Bronchial epithelial cell (primary cell): ENCODE data around the gene RBBP8. TPM values are rescaled to one million over a fixed set of nuclear protein-coding genes. Genes with fewer than 3 reads are reported as not detected.

Experiments
- DNase-seq: peaks from one replicate; pipeline ENCODE4 v3.0.0-alpha.2; 2010; ENCODE audit warnings: low read depth
- FAIRE-seq: peaks from 2 replicates; lab custom pipeline; 2011; peaks lifted over from hg19 to GRCh38; lab: Jason Lieb, UNC
- H3K27me3 ChIP-seq: 2 replicates; pipeline ENCODE4 v1.5.1; 2011; ENCODE audit warnings: low read length; ENCODE audit not compliant: control insufficient read depth, insufficient read depth
- H3K36me3 ChIP-seq: 2 replicates; pipeline ENCODE4 v1.5.1; 2011; ENCODE audit warnings: low read length; ENCODE audit not compliant: control insufficient read depth, insufficient read depth
- H3K4me3 ChIP-seq: 2 replicates; pipeline ENCODE4 v1.5.1; 2011; ENCODE audit warnings: mild to moderate bottlenecking, low read depth, low read length, control low read depth
- total RNA-seq: library from RNA; depleted of rRNA; stranded (reverse); fragments of >200 nt; gene quantifications from 2 replicates; pipeline ENCODE4 v1.2.1, GENCODE V29; 2014
- TF ChIP-seq, protein P1 (sequence below): IDR thresholded peaks from 2 replicates; pipeline ENCODE4 v1.5.1; 2011; ENCODE audit warnings: mild to moderate bottlenecking, moderate library complexity, low read length, control low read depth, inconsistent platforms; ENCODE audit not compliant: insufficient read depth, severe bottlenecking

The RBBP8 gene
- total RNA-seq, 1 donor from 2014 or later, result 72.9 TPM

GRCh38 chr18:23043803-23044376 is 110.8 kb downstream of the RBBP8 start:
- no peak overlapping the region for H3K4me3 ChIP-seq

GRCh38 chr18:23049698-23050373 is 116.7 kb downstream of the RBBP8 start:
- FAIRE-seq, result no peak

More at GRCh38 chr18:23043803-23044376, 110.8 kb downstream of the RBBP8 start:
- DNase-seq (no peak), FAIRE-seq (no peak)
- TF ChIP-seq, protein P1, sequence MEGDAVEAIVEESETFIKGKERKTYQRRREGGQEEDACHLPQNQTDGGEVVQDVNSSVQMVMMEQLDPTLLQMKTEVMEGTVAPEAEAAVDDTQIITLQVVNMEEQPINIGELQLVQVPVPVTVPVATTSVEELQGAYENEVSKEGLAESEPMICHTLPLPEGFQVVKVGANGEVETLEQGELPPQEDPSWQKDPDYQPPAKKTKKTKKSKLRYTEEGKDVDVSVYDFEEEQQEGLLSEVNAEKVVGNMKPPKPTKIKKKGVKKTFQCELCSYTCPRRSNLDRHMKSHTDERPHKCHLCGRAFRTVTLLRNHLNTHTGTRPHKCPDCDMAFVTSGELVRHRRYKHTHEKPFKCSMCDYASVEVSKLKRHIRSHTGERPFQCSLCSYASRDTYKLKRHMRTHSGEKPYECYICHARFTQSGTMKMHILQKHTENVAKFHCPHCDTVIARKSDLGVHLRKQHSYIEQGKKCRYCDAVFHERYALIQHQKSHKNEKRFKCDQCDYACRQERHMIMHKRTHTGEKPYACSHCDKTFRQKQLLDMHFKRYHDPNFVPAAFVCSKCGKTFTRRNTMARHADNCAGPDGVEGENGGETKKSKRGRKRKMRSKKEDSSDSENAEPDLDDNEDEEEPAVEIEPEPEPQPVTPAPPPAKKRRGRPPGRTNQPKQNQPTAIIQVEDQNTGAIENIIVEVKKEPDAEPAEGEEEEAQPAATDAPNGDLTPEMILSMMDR, result no peak
- H3K27me3 ChIP-seq, result no peaks in the 10 kb centered on the region
- H3K36me3 ChIP-seq, result no peaks in the 10 kb centered on the region

DNA sequence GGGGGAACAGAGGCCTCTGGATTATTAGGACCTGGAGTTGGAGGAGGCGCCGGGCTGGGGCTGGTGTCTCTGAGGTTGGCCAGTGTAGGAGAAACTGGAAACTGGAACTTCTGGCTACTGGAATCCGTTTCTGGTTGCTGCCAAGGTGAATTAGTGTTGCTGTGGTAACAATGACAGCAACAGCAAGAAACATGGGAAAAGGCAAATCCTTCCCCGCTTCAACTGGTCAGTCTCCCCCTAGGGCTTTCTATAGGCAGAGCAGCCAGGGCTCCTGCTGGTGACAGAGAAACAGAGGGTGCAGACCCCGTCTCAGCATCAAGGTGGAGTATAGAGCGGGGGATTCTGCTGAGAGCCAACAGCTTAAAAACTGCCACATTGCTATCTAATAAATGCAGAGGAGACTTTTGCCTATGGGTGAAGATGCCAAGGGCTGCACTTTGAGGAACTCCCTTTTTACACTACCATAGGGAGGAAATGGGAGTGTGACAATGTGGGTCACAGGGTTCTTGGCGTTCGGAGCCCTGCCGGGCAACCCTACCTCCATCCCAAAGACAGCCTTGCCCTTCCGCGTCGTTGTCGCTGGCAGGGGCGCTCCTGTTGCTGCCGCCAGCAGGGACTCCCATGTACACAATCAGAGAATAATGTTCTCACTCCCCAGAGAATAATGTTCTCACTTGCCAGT is 120.8 kb downstream of the RBBP8 start:
- DNase-seq (no peak), FAIRE-seq (no peak)
- TF ChIP-seq, protein P1, result no peak
- H3K36me3 ChIP-seq, result no peaks in the 10 kb centered on the region
- H3K27me3 ChIP-seq, result no peaks in the 10 kb centered on the region
- no peak overlapping the region for H3K4me3 ChIP-seq

More at GRCh38 chr18:23049698-23050373, 116.7 kb downstream of the RBBP8 start:
- TF ChIP-seq, protein P1, result no peak
- Histone ChIP-seq H3K36me3 (no peaks in the 10 kb centered on the region), H3K27me3 (no peaks in the 10 kb centered on the region), H3K4me3 (no peak overlapping the region)
- no peak for DNase-seq

DNA sequence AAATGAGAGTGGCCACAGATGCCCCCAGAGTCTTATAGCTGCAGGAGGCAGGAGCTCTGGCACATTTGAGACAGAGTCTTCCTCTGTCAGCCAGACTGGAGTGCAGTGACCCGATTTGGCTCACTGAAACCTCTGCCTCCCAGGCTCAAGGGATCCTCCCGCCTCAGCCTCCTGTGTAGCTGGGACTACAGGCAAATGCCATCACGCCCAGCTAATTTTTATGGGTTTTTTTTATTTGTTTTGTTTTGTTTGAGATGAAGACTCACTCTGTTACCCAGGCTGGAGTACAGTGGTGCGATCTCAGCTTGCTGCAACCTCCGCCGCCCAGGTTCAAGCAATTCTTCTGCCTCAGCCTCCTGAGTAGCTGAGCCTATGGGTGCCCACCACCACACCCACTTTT is 121.4 kb downstream of the RBBP8 start:
- TF ChIP-seq, protein P1, result no peak
- Histone ChIP-seq H3K4me3 (no peak overlapping the region), H3K27me3 (no peaks in the 10 kb centered on the region), H3K36me3 (no peaks in the 10 kb centered on the region)
- DNase-seq, result no peak
- FAIRE-seq, result no peak

- Histone ChIP-seq H3K27me3 (no peaks in the 10 kb centered on the region), H3K36me3 (no peaks in the 10 kb centered on the region), H3K4me3 (no peak overlapping the region)
- TF ChIP-seq, protein P1, result no peak
- FAIRE-seq, result no peak
- no peak for DNase-seq
Measured at GRCh38 chr18:23056315-23056714, 123.2 kb downstream of the RBBP8 start.
